Measurements from ENCODE around the gene SEC23A. TPM values are rescaled to one million over a fixed set of nuclear protein-coding genes. Genes with fewer than 3 reads are reported as not detected.

The SEC23A gene
- total and polyA plus RNA-seq, 2 of the 13 experiments (the other 11 are each of a cell fraction or from before 2014, with no cell fraction given): 403 to 887 TPM

- TF ChIP-seq ZNF318 (CRISPR knock-in tag; IDR thresholded peaks at IDR 0.05): no peak
- TF ChIP-seq FLYWCH1 (CRISPR knock-in tag; IDR thresholded peaks at IDR 0.05): no peak
- peak; percentile 67; the same call in 1 of the 2 replicates for TF ChIP-seq RFX5 (IDR thresholded peaks at IDR 0.05; ENCODE audit: low read depth, low read length)
- TF ChIP-seq FIP1L1 (IDR thresholded peaks at IDR 0.05; ENCODE audit: borderline replicate concordance, insufficient read depth, low read depth, low read length): no peak
- TF ChIP-seq TEAD2 (CRISPR knock-in tag; IDR thresholded peaks at IDR 0.05): no peak
- TF ChIP-seq SP140L (CRISPR knock-in tag; IDR thresholded peaks at IDR 0.05; ENCODE audit: borderline replicate concordance): no peak; the same call in 1 of the 2 replicates
- TF ChIP-seq KIAA2018 (CRISPR knock-in tag; IDR thresholded peaks at IDR 0.05; ENCODE audit: borderline replicate concordance): no peak; the same call in 1 of the 2 replicates
- no peak; the same call in 1 of the 2 replicates for TF ChIP-seq ATF5 (CRISPR knock-in tag; IDR thresholded peaks at IDR 0.05; ENCODE audit: low read depth)
- TF ChIP-seq TOPORS (CRISPR knock-in tag; IDR thresholded peaks at IDR 0.05): no peak; the same call in 1 of the 2 replicates
- TF ChIP-seq ZNF562 (CRISPR knock-in tag; IDR thresholded peaks at IDR 0.05; ENCODE audit: borderline replicate concordance): no peak
These were observed 618 bp downstream of the SEC23A start (continued) for GRCh38 chr14:39102265-39102968.
